NCI-H1105 (cell line): Measurements from ENCODE around the gene ZWINT.
A peak's percentile ranks its signal among the peaks of the same experiment; 100 is the strongest.

Source experiments
- DNase-seq: peaks from one replicate; lab custom pipeline; 2025; lab: John Stamatoyannopoulos, UW

Gene ZWINT, protein sequence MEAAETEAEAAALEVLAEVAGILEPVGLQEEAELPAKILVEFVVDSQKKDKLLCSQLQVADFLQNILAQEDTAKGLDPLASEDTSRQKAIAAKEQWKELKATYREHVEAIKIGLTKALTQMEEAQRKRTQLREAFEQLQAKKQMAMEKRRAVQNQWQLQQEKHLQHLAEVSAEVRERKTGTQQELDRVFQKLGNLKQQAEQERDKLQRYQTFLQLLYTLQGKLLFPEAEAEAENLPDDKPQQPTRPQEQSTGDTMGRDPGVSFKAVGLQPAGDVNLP

DNA sequence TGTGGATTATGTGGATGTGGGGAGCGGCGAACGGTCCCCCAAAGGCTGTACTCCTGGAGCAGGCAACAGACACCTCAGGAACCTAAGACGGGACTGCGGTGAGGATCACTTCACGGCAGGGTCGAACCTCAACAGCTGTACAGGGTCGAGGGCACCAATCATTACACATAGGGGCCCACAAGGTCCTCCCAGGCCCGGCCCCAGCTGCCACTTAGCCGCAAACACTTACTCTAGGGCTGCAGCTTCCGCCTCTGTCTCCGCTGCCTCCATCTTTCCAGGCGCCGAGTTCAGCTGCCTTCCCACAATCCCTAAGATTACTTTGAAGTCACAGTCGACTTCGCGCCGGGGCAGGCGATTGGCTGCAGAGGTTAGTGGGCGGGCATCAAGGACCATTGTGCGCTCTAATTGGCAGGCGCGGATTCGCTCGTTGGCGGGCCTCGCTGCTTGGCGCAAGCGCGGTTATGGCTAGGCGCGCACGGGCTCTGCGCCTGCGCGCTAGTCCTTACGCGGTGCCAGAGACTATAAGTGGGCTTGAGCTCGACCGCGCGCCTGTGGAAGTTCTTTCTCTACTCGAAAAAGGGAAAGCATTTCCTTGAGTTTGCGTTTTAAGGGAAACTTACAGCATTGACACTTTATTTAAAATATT is at the start of gene ZWINT:
TSS of gene ZWINT (minus strand) at position 293 of the 646 bp plus-strand sequence. CDS start at position 270, 23 bp downstream.
- peak; percentile 86 for DNase-seq

DNA sequence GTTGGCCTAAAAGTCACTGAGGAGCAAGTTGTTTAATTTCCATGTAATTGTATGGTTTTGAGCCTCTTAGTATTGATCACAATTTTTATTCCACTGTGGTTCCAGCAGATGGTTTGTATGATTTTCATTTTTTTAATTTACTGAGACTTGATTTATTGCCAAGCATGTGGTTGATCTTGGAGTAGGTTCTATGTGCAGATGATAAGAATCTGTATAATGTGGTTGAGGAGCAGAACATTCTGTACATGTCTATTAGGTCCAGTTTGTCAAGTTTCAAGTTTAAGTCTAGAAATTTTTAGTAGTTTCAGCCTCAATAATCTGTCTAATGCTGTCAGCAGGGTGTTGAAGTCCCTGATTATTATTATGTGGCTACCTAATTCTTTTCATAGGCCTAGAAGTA is 22.7 kb upstream of the ZWINT start:
- no peak for DNase-seq

DNA sequence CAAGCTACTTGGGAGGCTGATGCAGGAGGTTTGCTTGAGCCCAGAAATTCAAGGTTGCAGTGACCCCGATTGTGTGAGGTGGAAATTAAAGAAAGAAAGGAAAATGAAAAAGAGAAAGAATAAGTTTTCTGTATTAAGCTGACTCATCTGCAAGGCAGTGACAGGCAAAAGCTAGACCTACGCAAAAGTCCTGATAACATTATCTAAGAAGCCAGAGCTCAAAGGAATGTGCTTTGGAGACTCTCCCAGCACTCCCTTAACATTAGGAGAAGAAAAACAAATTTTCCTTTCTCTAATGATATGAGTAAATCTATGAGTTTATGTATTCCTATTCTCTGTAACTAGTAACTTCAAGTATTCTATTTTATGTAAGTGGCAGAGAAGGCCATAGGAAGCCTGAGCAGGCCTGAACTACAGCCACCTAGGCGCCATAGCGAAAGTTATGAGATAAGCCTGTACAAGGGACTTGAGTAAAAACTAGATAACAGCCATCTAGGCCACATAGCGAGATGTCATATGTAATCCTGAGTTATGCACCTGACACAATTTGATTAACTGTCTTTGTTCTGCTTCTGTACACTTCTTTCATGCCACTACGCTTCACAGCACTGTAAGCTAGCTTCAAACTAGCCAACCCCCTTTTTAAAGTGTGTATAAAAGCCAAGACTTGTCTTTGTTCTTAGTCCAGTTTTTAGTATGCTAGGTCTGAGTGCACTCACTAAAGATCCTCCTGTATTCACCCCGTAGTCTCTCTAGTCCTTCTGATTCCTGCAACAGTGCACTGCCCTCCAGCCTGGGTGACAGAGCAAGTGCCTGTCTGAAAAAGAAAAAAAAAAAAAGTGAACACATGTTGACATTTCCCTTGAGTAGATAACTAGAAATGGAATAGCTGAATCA is 9.4 kb upstream of the ZWINT start:
- no peak for DNase-seq

- no peak for DNase-seq
Measured at GRCh38 chr10:56360583-56360966, 484 bp downstream of the ZWINT start.

DNA sequence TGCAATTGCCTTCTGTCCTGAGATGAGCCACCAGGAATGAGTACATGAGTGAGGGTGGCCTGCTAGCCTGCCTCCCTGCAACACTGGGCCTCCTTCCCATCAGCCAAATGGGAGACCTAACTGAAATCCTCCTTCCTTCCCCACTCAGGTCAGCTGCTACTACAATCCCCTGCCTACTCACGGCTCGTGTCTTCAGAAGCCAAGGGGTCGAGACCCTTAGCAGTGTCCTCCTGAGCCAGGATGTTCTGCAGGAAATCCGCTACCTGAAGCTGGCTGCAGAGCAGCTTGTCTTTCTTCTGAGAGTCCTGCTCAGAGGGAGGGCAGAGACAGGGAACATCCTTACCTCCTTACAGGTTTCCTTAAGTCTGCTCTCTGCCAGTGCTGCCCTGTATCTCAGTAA is 1.2 kb downstream of the ZWINT start:
- DNase-seq: no peak

DNA sequence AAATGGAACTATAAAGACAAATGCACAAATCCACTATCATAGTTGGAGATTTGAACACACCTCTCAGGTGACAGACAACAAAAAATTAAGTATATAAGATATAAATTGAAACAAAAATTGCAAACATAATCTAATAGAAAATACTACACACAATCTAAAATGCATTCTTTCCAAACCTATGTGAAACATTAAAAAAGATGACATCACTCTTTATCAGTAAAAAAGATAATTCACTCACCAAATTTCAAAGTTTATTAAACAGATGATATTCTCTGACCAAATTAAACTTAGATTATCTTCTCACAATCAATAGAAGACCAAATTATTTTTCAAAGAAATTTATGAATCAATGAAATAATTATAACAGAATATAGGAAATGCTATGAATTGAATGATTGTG is 4.0 kb downstream of the ZWINT start:
- no peak for DNase-seq

DNA sequence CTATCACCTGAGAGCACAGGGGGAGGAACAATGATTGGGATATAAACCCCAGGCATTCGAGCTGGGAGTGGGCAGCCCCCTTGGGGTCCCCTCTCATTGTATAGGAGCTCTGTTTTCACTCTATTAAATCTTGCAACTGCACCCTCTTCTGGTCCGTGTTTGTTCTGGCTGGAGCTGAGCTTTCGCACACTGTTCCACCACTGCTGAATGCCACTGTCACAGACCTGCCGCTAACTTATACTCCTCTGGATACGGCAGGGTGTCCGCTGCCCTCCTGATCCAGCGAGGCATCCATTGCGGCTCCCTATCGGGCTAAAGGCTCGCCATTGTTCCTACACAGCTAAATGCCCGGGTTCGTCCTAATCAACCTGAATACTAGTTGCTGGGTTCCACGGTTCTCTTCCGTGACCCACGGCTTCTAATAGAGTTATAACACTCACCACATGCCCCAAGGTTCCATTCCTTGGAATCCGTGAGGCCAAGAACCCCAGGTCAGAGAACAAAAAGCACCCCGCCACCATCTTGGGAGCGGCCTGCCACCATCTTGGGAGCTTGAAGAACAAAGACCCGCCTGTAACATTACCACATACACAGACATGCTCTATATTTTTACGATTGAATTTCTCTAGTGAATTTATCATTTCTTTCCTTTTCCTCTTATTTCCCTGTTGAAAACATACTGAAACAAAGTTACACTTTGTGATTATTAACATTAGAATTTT is 9.0 kb downstream of the ZWINT start:
- DNase-seq: no peak

DNA sequence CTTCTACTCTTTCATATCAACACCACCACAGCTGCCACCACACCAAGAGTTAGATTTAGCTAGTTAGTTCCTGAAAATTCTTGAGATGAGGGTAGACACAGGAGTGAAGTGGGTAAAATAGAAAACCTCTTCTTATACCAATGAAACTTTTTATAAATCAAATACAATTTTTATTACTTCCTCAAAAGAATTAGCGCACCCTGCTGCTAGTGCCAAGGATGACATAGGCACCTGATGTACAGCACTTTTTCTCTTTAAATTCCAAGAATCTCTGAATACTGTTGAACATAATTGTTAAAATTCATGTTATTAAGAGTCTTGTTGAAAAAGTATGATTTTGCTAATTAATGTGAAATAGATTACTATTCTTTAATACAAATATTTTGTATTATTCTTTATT is 11.4 kb downstream of the ZWINT start:
- no peak for DNase-seq

DNA sequence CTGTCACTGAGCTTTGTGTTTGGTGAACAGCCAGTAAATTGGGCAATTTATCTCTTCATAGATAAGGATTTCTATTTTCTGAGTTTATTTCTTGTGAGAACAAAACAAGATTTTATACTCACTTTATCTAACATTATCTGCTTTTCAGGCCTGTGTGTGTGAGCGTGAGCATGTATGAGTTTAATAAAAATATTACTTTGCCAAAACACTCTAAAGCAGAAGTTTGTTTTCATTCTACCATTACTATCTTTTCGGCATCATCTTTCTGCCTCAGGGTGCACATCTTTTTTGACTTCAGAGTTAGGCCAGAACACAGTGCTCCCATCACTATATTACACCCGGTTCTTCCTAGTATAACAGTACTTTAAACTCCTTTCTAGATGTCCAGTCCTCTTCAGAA is 13.0 kb downstream of the ZWINT start:
- no peak for DNase-seq

GRCh38 chr10:56346845-56347415 is 14.1 kb downstream of the ZWINT start:
- DNase-seq: no peak

GRCh38 chr10:56341612-56342011 is 19.4 kb downstream of the ZWINT start:
- no peak for DNase-seq

DNA sequence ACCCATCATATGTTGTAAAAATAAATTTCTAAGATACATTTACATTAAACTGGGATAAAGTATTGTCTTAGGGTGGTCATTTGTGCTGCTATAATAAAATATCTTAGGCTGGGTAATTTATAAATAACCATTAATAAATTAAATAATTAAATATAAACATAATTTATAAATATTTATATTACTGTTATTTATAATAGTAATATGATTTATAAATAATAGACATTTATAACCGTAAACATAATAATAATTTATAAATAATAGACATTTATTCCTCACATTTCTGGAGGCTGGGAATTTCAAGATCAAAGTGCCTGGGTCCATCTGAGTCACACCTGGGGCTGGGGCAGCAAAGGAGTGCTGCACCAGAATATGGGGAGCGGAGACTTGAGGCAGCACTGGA is 31.1 kb downstream of the ZWINT start:
- DNase-seq: no peak

DNA sequence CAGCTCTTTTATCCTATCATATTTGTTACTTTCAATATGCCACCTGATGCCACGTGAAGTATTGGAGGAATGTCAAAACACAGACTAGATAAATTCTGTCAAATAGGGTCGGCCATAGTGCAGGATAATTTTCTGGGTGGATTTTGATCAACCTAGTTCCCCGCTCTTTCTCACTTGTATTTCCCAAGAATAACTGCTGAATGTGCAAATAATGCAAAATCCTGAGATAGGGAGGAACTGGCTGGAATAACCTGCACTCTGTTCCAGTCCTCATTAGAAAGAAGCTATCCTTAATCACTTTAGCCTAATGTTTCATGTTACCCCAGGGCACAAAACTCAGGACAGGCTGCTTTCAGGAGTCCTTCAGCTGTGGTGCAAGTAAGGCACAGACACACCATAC is 33.9 kb downstream of the ZWINT start:
- DNase-seq: no peak

DNA sequence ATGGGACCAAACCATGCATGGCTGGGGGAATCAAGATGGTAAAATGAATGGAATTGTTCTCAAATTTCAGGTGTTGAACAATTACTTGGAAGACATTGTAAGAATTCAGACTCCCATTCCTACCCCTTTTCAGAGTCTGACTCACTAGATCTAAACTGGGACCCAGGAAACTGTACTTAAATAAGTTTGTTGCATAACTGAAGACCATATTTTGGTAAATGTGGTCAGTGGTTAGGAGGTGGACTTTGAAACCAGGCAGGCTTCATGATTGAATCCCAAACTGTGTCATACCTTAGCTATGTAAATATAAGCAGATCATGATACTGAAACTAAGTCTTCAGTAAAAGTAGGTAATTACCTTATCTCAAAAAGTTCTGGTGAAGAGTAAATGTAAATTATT is 41.7 kb downstream of the ZWINT start:
- no peak for DNase-seq

- DNase-seq: peak; percentile 37
Measured at GRCh38 chr10:56318816-56319215, 42.2 kb downstream of the ZWINT start.

DNA sequence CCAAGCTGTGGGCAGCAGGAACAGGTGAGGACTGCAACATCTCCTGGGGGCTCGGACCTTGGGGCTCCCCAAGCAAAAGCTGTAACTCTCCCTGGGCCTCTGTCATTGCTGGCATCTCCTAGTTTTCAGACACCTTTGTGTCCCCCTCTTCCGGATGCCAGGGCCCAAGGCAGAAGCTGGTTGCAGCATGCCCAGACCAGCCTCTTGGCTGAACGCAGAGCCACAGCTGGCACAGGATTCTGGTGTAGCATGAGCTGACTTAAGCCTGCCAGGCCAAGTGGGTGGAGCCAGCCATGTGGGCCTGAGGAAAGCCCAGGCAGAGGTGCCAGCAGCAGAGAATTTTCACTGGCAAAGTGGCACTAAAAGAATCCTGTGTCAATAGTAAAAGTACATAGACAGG is 43.5 kb downstream of the ZWINT start:
- DNase-seq: peak; percentile 21

DNA sequence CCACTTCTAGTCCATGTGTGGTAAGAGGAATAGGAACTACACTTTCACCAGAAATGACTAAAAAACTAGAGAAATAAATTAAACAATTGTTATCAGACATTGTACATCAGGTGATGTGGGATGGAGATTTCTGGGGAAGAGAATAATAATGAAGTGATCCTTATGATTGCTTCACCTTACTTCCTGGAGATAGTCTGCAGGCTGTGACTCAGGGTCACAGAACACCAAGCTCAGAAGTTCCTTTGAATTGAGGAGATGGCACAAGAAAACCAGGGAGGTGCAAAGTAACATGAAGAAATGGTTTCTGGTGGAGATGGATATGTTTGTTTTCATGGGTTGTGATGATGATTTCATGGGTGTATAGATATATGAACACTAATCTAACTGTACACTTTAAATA is 44.5 kb downstream of the ZWINT start:
- no peak for DNase-seq
